Keratinocyte (primary cell): ENCODE measurements around the gene CUX1. TPM values are rescaled to one million over a fixed set of nuclear protein-coding genes. Genes with fewer than 3 reads are reported as not detected.

Experiments used
- DNase-seq: peaks from one replicate; pipeline ENCODE4 v3.0.0-alpha.2; 2011; ENCODE audit warnings: low read depth, missing footprints, low spot score
- FAIRE-seq: peaks from 2 replicates; lab custom pipeline; 2011; peaks lifted over from hg19 to GRCh38; lab: Jason Lieb, UNC
- H2AFZ ChIP-seq: 2 replicates; pipeline ENCODE4 v1.6.0; 2012; ENCODE audit warnings: low read length, control low read depth, inconsistent platforms; ENCODE audit not compliant: control insufficient read depth
- H3K27ac ChIP-seq: 2 replicates; pipeline ENCODE4 v1.5.1; 2011; ENCODE audit warnings: low read length; ENCODE audit not compliant: control insufficient read depth, insufficient read depth
- H3K27me3 ChIP-seq: 3 replicates; pipeline ENCODE4 v1.6.0; 2011; ENCODE audit warnings: low read length; ENCODE audit not compliant: control insufficient read depth, insufficient read depth; ENCODE audit errors: extremely low read depth
- H3K36me3 ChIP-seq, 2 experiments: 2 replicates in 1 of 2; 3 replicates in 1 of 2; pipeline ENCODE4 v1.5.1; 2011; ENCODE audit warnings: low read length in 2 of 2, mild to moderate bottlenecking in 1 of 2; ENCODE audit not compliant: control insufficient read depth in 2 of 2, insufficient read depth in 2 of 2; ENCODE audit errors: extremely low read depth in 1 of 2
- H3K4me1 ChIP-seq: 3 replicates; pipeline ENCODE4 v1.5.1; 2011; ENCODE audit warnings: low read length; ENCODE audit not compliant: control insufficient read depth, insufficient read depth; ENCODE audit errors: extremely low read depth
- H3K4me2 ChIP-seq: 3 replicates; pipeline ENCODE4 v1.6.0; 2011; ENCODE audit warnings: low read depth, low read length; ENCODE audit not compliant: control insufficient read depth, insufficient read depth; ENCODE audit errors: extremely low read depth
- H3K4me3 ChIP-seq, 3 experiments: fragments of 200-600 bp in 1 of 3; sonication (generic) in 1 of 3; 2 replicates in 2 of 3; 3 replicates in 1 of 3; pipeline ENCODE4 v1.5.1; 2011 to 2016; ENCODE audit warnings: low read length in 3 of 3, mild to moderate bottlenecking in 3 of 3, control low read depth in 2 of 3, inconsistent platforms in 1 of 3, low read depth in 1 of 3, mixed read lengths in 1 of 3, mixed run types in 1 of 3, moderate library complexity in 1 of 3; ENCODE audit not compliant: control insufficient read depth in 2 of 3, insufficient read depth in 2 of 3; ENCODE audit errors: extremely low read depth in 1 of 3
- H3K79me2 ChIP-seq: 2 replicates; pipeline ENCODE4 v1.6.0; 2012; ENCODE audit warnings: low read length; ENCODE audit not compliant: control insufficient read depth, insufficient read depth
- H3K9ac ChIP-seq: 3 replicates; pipeline ENCODE4 v1.6.0; 2011; ENCODE audit warnings: low read length; ENCODE audit not compliant: control insufficient read depth, insufficient read depth; ENCODE audit errors: extremely low read depth
- H3K9me1 ChIP-seq: 3 replicates; pipeline ENCODE4 v1.6.0; 2011; ENCODE audit warnings: low read length; ENCODE audit not compliant: control insufficient read depth, insufficient read depth; ENCODE audit errors: extremely low read depth
- H3K9me3 ChIP-seq: 2 replicates; pipeline ENCODE4 v1.5.1; 2012; ENCODE audit warnings: low read depth, low read length; ENCODE audit not compliant: control insufficient read depth
- H4K20me1 ChIP-seq: 3 replicates; pipeline ENCODE4 v1.6.0; 2011; ENCODE audit warnings: low read length; ENCODE audit not compliant: control insufficient read depth, insufficient read depth; ENCODE audit errors: extremely low read depth
- CTCF ChIP-seq, 3 experiments: IDR thresholded peaks in 1 of 3; conservative IDR thresholded peaks in 1 of 3; optimal IDR thresholded peaks in 1 of 3; 2 replicates in 2 of 3; 3 replicates in 1 of 3; pipeline versions ENCODE3 to v1.5.1; 2011; ENCODE audit warnings: low read length in 3 of 3, mild to moderate bottlenecking in 3 of 3, moderate library complexity in 2 of 3, control low read depth in 1 of 3, inconsistent platforms in 1 of 3; ENCODE audit not compliant: insufficient read depth in 2 of 3; ENCODE audit errors: extremely low read depth in 1 of 3
- EZH2 ChIP-seq: IDR thresholded peaks from one replicate; pipeline ENCODE4 v1.6.1; 2012; ENCODE audit warnings: inconsistent platforms, mild to moderate bottlenecking, low read length, moderate library complexity
- dilution Hi-C: fragments of 300-500 bp; cut with MboI; formaldehyde crosslinking; loops from one replicate; pipeline ENCODE4 v1.7.0; 2020; ENCODE audit warnings: low sequenced_read_pairs; ENCODE audit not compliant: extremely low pct_ligation_motif_present
- polyA plus RNA-seq, 5 experiments: library from polyadenylated mRNA; depleted of rRNA in 3 of 5; stranded (reverse) in 3 of 5; stranded (forward) in 1 of 5; unstranded in 1 of 5; fragments of >200 nt; gene quantifications; 1 replicate in 1 of 5; 2 replicates in 3 of 5; 3 replicates in 1 of 5; pipeline versions ENCODE4 v1.2.1 to v1.2.3, GENCODE V29; 2011 to 2012; ENCODE audit warnings: missing spikeins in 2 of 5, low read depth in 1 of 5, low replicate concordance in 1 of 5

The CUX1 gene
- polyA plus RNA-seq, 1 donor (not counting 4 experiments of a cell fraction or from before 2014, with no cell fraction given): 18.3 TPM

- dilution Hi-C loops: no loop called here
- Histone ChIP-seq H3K27me3 (no peaks in the 10 kb centered on the region), H3K4me3 (no peak overlapping the region), H3K4me1 (no peaks in the 10 kb centered on the region), H3K9ac (no peak overlapping the region), H3K9me1 (no peaks in the 10 kb centered on the region), H3K27ac (no peak overlapping the region), H2AFZ (no peak overlapping the region), H3K4me2 (no peak overlapping the region), H3K79me2 (no peaks in the 10 kb centered on the region), H4K20me1 (no peaks in the 10 kb centered on the region), H3K9me3 (no peaks in the 10 kb centered on the region), H3K36me3 (no peaks in the 10 kb centered on the region)
- DNase-seq (no peak), FAIRE-seq (no peak)
- no peak for TF ChIP-seq EZH2
- TF ChIP-seq CTCF (optimal IDR thresholded peaks at IDR 0.05 in 1 of 3, IDR thresholded peaks at IDR 0.05 in 1 of 3, conservative IDR thresholded peaks at IDR 0.05 in 1 of 3; ENCODE audit: extremely low read depth in 1 of 3, insufficient read depth in 2 of 3, low read length in 3 of 3): no peak
These were observed 437.1 kb downstream of the CUX1 start for GRCh38 chr7:102254521-102254920.

- no peak overlapping the region for H3K4me2 ChIP-seq
- no peak for TF ChIP-seq CTCF (optimal IDR thresholded peaks at IDR 0.05 in 1 of 3, IDR thresholded peaks at IDR 0.05 in 1 of 3, conservative IDR thresholded peaks at IDR 0.05 in 1 of 3; ENCODE audit: extremely low read depth in 1 of 3, insufficient read depth in 2 of 3, low read length in 3 of 3)
- no peak for TF ChIP-seq EZH2
- no peak for FAIRE-seq
- dilution Hi-C loops: no loop called here
- no peak overlapping the region for H3K4me3 ChIP-seq
- H3K27me3 ChIP-seq: no peaks in the 10 kb centered on the region
- H2AFZ ChIP-seq: no peak overlapping the region
- no peak overlapping the region for H3K27ac ChIP-seq
- H3K9me1 ChIP-seq: no peaks in the 10 kb centered on the region
- H3K4me1 ChIP-seq: no peaks in the 10 kb centered on the region
- no peaks in the 10 kb centered on the region for H3K79me2 ChIP-seq
- H4K20me1 ChIP-seq: no peaks in the 10 kb centered on the region
- H3K36me3 ChIP-seq: no peaks in the 10 kb centered on the region
- DNase-seq: no peak
- H3K9ac ChIP-seq: no peak overlapping the region
- no peaks in the 10 kb centered on the region for H3K9me3 ChIP-seq
These were observed 438.1 kb downstream of the CUX1 start for GRCh38 chr7:102255501-102255900.
